BE2C (cell line): Measurements from ENCODE around the gene SHANK3.

ENCODE experiments used
- DNase-seq: peaks from one replicate; pipeline ENCODE4 v3.0.0-alpha.2; 2020
- H3K27me3 ChIP-seq: fragments of 250-450 bp; sonication (Bioruptor Pico); 2 replicates; pipeline ENCODE4 v1.5.1; 2020; ENCODE audit warnings: mild to moderate bottlenecking
- H3K36me3 ChIP-seq: fragments of 250-450 bp; sonication (Bioruptor Pico); 2 replicates; pipeline ENCODE4 v1.5.1; 2020; ENCODE audit warnings: mild to moderate bottlenecking
- H3K4me1 ChIP-seq: fragments of 250-450 bp; sonication (Bioruptor Pico); 2 replicates; pipeline ENCODE4 v1.5.1; 2020
- H3K4me3 ChIP-seq: 2 replicates; pipeline ENCODE4 v1.5.1; 2011; ENCODE audit warnings: low read depth, low read length
- H3K9me3 ChIP-seq: fragments of 250-450 bp; sonication (Bioruptor Pico); 2 replicates; pipeline ENCODE4 v1.5.1; 2020
- CTCF ChIP-seq: IDR thresholded peaks from 2 replicates; pipeline ENCODE4 v1.5.1; 2012; ENCODE audit warnings: mild to moderate bottlenecking, low read depth, low read length

The SHANK3 gene

GRCh38 chr22:50708474-50708873, 35.9 kb downstream of the SHANK3 start:
- DNase-seq, result no peak
- H3K4me3 ChIP-seq, result no peak overlapping the region
- no peaks in the 10 kb centered on the region for H3K9me3 ChIP-seq
- H3K27me3 ChIP-seq, result no peaks in the 10 kb centered on the region
- TF ChIP-seq CTCF, result no peak
- H3K36me3 ChIP-seq, result no peaks in the 10 kb centered on the region
- peaks cover 5% of the 10 kb centered on the region for H3K4me1 ChIP-seq

GRCh38 chr22:50708996-50709395, 36.4 kb downstream of the SHANK3 start:
- H3K27me3 ChIP-seq, result no peaks in the 10 kb centered on the region
- H3K36me3 ChIP-seq, result no peaks in the 10 kb centered on the region
- no peak for DNase-seq
- no peak for TF ChIP-seq CTCF
- H3K9me3 ChIP-seq, result no peaks in the 10 kb centered on the region
- H3K4me3 ChIP-seq, result no peak overlapping the region
- peaks cover 5% of the 10 kb centered on the region for H3K4me1 ChIP-seq

- no peaks in the 10 kb centered on the region for H3K27me3 ChIP-seq
- no peak overlapping the region for H3K4me3 ChIP-seq
- H3K4me1 ChIP-seq, result peaks cover under 1% of the 10 kb centered on the region
- no peak for DNase-seq
- TF ChIP-seq CTCF, result no peak
- H3K36me3 ChIP-seq, result no peaks in the 10 kb centered on the region
- no peaks in the 10 kb centered on the region for H3K9me3 ChIP-seq
Measured at GRCh38 chr22:50710221-50710620, 37.6 kb downstream of the SHANK3 start.

- Histone ChIP-seq H3K4me1 (no peaks in the 10 kb centered on the region), H3K27me3 (no peaks in the 10 kb centered on the region), H3K4me3 (no peak overlapping the region), H3K36me3 (no peaks in the 10 kb centered on the region), H3K9me3 (no peaks in the 10 kb centered on the region)
- DNase-seq, result no peak
- no peak for TF ChIP-seq CTCF
Measured at GRCh38 chr22:50710886-50711285, 38.3 kb downstream of the SHANK3 start.

GRCh38 chr22:50711446-50712340, 39.1 kb downstream of the SHANK3 start:
- H3K36me3 ChIP-seq, result no peaks in the 10 kb centered on the region
- H3K4me3 ChIP-seq, result no peak overlapping the region
- H3K9me3 ChIP-seq, result no peaks in the 10 kb centered on the region
- no peaks in the 10 kb centered on the region for H3K4me1 ChIP-seq
- no peak for TF ChIP-seq CTCF
- H3K27me3 ChIP-seq, result no peaks in the 10 kb centered on the region
- DNase-seq, result no peak

GRCh38 chr22:50712341-50713007, 39.9 kb downstream of the SHANK3 start:
- Histone ChIP-seq H3K4me3 (no peak overlapping the region), H3K27me3 (no peaks in the 10 kb centered on the region), H3K4me1 (no peaks in the 10 kb centered on the region), H3K36me3 (no peaks in the 10 kb centered on the region), H3K9me3 (no peaks in the 10 kb centered on the region)
- no peak for DNase-seq
- TF ChIP-seq CTCF, result no peak
